ENCODE results near the gene SPATC1L.
"Not testable (repeated sequence)": the region's sequence is repeated elsewhere in the genome, so short reads cannot be mapped to it uniquely, and the experiment has no call there.

SPATC1L gene

GRCh38 chr21:46205766-46206162 lies 21.5 kb upstream of the SPATC1L start:
- TF ChIP-seq CTCF (IDR thresholded peaks at IDR 0.05; ENCODE audit: low read depth, low read length, missing control alignments), result no peak
- no peak overlapping the region for H3K4me3 ChIP-seq (ENCODE audit: low read depth, low read length)
- in situ Hi-C loops (cut with HindIII; ENCODE audit: low sequenced_read_pairs), result no loop called here
- DNase-seq (ENCODE audit: low read depth), result no peak

GRCh38 chr21:46205166-46205565 lies 20.9 kb upstream of the SPATC1L start:
- DNase-seq (ENCODE audit: low read depth), result no peak
- H3K4me3 ChIP-seq (ENCODE audit: low read depth, low read length), result no peak overlapping the region
- TF ChIP-seq CTCF (IDR thresholded peaks at IDR 0.05; ENCODE audit: low read depth, low read length, missing control alignments), result no peak
- in situ Hi-C loops (cut with HindIII; ENCODE audit: low sequenced_read_pairs), result no loop called here

- H3K4me3 ChIP-seq (ENCODE audit: low read depth, low read length), result no peak overlapping the region
- no peak for DNase-seq (ENCODE audit: low read depth)
- in situ Hi-C loops (cut with HindIII; ENCODE audit: low sequenced_read_pairs), result no loop called here
- no peak for TF ChIP-seq CTCF (IDR thresholded peaks at IDR 0.05; ENCODE audit: low read depth, low read length, missing control alignments)
Observed at GRCh38 chr21:46203203-46203600, 18.9 kb upstream of the SPATC1L start.

- DNase-seq (ENCODE audit: low read depth), result no peak
- TF ChIP-seq CTCF (IDR thresholded peaks at IDR 0.05; ENCODE audit: low read depth, low read length, missing control alignments), result no peak
- H3K4me3 ChIP-seq (ENCODE audit: low read depth, low read length), result no peak overlapping the region
- in situ Hi-C loops (cut with HindIII; ENCODE audit: low sequenced_read_pairs), result no loop called here
Observed at GRCh38 chr21:46202592-46203202, 18.4 kb upstream of the SPATC1L start.

GRCh38 chr21:46200877-46201803 lies 16.9 kb upstream of the SPATC1L start:
- DNase-seq (ENCODE audit: low read depth); H3K4me3 ChIP-seq (ENCODE audit: low read depth, low read length); in situ Hi-C loops (cut with HindIII; ENCODE audit: low sequenced_read_pairs): not testable (repeated sequence)

GRCh38 chr21:46199436-46200373 lies 15.4 kb upstream of the SPATC1L start:
- TF ChIP-seq CTCF (IDR thresholded peaks at IDR 0.05; ENCODE audit: low read depth, low read length, missing control alignments), result no peak
- H3K4me3 ChIP-seq (ENCODE audit: low read depth, low read length), result no peak overlapping the region
- in situ Hi-C loops (cut with HindIII; ENCODE audit: low sequenced_read_pairs), result no loop called here
- no peak for DNase-seq (ENCODE audit: low read depth)

Measured in astrocyte of the cerebellum (primary cell).